Nephron (organoid): Measurements from ENCODE around the gene PIGN.

Source experiments
- H3K27ac Mint-ChIP-seq, 3 experiments: 2 replicates each; pipeline ENCODE4 v1.8.0; 2020; ENCODE audit warnings: mixed read lengths in 3 of 3, mild to moderate bottlenecking in 2 of 3, moderate library complexity in 1 of 3
- H3K27me3 Mint-ChIP-seq: 2 replicates; pipeline ENCODE4 v1.8.0; 2021; ENCODE audit warnings: low read depth, mild to moderate bottlenecking, moderate library complexity, mixed read lengths
- H3K36me3 Mint-ChIP-seq: 2 replicates; pipeline ENCODE4 v1.8.0; 2020; ENCODE audit warnings: low read depth, mixed read lengths
- H3K4me1 Mint-ChIP-seq: 2 replicates; pipeline ENCODE4 v1.8.0; 2020; ENCODE audit warnings: mixed read lengths
- H3K4me3 Mint-ChIP-seq, 3 experiments: 2 replicates each; pipeline ENCODE4 v1.8.0; 2020; ENCODE audit warnings: mild to moderate bottlenecking in 3 of 3, mixed read lengths in 3 of 3, moderate library complexity in 2 of 3
- H3K9me3 Mint-ChIP-seq: 2 replicates; pipeline ENCODE4 v1.8.0; 2020; ENCODE audit warnings: mixed read lengths
- TF ChIP-seq, protein P1 (sequence below), 3 experiments: fragments of 200-600 bp; sonication (generic); IDR thresholded peaks; one replicate each; pipeline ENCODE4 v1.5.0; 2021; ENCODE audit warnings: antibody characterized with exemption in 3 of 3; ENCODE audit not compliant: unreplicated experiment in 3 of 3

Gene PIGN, protein sequence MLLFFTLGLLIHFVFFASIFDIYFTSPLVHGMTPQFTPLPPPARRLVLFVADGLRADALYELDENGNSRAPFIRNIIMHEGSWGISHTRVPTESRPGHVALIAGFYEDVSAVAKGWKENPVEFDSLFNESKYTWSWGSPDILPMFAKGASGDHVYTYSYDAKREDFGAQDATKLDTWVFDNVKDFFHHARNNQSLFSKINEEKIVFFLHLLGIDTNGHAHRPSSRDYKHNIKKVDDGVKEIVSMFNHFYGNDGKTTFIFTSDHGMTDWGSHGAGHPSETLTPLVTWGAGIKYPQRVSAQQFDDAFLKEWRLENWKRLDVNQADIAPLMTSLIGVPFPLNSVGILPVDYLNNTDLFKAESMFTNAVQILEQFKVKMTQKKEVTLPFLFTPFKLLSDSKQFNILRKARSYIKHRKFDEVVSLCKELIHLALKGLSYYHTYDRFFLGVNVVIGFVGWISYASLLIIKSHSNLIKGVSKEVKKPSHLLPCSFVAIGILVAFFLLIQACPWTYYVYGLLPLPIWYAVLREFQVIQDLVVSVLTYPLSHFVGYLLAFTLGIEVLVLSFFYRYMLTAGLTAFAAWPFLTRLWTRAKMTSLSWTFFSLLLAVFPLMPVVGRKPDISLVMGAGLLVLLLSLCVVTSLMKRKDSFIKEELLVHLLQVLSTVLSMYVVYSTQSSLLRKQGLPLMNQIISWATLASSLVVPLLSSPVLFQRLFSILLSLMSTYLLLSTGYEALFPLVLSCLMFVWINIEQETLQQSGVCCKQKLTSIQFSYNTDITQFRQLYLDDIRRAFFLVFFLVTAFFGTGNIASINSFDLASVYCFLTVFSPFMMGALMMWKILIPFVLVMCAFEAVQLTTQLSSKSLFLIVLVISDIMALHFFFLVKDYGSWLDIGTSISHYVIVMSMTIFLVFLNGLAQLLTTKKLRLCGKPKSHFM

DNA sequence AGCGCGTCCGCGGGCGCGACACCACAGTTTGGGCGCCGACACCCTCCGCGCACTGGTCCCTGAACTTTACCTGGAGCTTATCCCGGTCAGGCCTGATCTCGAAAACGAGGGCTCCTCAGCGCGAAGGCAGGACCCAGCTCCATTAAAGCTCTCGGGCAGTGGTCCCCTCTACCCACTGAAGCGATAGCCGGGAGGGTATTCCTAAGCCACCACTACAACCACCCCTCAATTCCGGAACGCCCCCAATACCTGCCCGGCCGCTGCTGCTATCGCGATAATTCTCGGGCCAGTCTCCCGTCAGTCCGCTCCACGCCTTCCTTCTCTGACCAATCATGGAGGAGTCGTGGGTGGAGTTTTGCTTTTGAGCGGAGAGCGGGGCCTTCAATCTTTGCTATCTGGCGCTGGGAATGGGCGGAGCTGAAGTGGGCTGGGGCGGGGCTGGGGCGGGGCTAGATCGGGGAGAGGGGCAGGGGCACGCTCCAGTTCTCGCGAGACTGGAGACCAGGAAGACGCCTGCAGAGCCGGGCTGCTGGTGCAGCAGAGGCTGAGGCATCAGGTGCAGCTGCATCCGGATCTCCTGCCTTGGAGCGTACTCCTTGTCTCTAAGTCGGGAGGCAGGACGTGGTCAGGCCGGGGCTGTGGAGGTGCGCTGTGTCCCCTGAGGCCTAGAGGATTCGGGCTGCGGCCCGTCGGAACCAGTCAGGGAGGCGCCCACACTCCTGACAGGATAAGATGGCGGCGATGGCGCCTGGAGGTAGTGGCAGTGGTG, at the start of gene PIGN, which contains the start of gene RELCH:
TSS of gene PIGN (minus strand) at position 283 of the 769 bp plus-strand sequence. CDS start 25,703 bp downstream, outside the sequence.
TSS of gene RELCH (plus strand) at position 482 of the 769 bp plus-strand sequence. CDS start at position 733, 251 bp downstream.
- peak within 1 kb of the TSS; percentile 80 to 98 (median 92) for H3K27ac Mint-ChIP-seq
- peak within 1 kb of the TSS; percentile 92 to 100 (median 97) for H3K4me3 Mint-ChIP-seq
- peaks cover 27% of the 10 kb centered on the region for H3K4me1 Mint-ChIP-seq
- no peaks in the 10 kb centered on the region for H3K9me3 Mint-ChIP-seq
- peaks cover 4% of the 10 kb centered on the region for H3K36me3 Mint-ChIP-seq
- H3K27me3 Mint-ChIP-seq: no peaks in the 10 kb centered on the region
- TF ChIP-seq, protein P1, sequence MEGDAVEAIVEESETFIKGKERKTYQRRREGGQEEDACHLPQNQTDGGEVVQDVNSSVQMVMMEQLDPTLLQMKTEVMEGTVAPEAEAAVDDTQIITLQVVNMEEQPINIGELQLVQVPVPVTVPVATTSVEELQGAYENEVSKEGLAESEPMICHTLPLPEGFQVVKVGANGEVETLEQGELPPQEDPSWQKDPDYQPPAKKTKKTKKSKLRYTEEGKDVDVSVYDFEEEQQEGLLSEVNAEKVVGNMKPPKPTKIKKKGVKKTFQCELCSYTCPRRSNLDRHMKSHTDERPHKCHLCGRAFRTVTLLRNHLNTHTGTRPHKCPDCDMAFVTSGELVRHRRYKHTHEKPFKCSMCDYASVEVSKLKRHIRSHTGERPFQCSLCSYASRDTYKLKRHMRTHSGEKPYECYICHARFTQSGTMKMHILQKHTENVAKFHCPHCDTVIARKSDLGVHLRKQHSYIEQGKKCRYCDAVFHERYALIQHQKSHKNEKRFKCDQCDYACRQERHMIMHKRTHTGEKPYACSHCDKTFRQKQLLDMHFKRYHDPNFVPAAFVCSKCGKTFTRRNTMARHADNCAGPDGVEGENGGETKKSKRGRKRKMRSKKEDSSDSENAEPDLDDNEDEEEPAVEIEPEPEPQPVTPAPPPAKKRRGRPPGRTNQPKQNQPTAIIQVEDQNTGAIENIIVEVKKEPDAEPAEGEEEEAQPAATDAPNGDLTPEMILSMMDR (IDR thresholded peaks at IDR 0.05; ENCODE audit: unreplicated experiment in 3 of 3): no peak

DNA sequence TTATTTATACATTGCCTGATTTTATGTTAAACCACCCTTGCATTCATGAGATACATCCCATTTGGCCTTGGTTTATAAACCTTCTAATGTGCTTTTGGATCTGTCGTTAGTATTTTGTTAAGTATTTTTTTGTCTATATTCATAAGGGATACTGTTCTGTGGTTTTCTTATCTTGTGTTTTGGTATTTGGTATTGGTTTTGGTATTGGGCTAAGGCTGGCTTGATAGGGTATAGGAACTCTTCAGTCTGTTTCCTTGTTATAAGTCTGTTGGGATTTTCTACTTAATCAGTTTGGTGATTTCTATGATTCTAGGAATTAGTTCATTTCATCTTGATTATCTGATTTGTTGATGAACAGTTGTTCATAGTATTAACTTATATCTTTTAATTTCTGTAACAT, 49.4 kb upstream of the PIGN start:
- H3K36me3 Mint-ChIP-seq: peaks cover 65% of the 10 kb centered on the region
- no peak overlapping the region for H3K27ac Mint-ChIP-seq
- H3K4me3 Mint-ChIP-seq: no peak overlapping the region
- H3K9me3 Mint-ChIP-seq: peaks cover 4% of the 10 kb centered on the region
- H3K4me1 Mint-ChIP-seq: no peaks in the 10 kb centered on the region
- TF ChIP-seq, protein P1 (IDR thresholded peaks at IDR 0.05; ENCODE audit: unreplicated experiment in 3 of 3): no peak
- no peaks in the 10 kb centered on the region for H3K27me3 Mint-ChIP-seq

DNA sequence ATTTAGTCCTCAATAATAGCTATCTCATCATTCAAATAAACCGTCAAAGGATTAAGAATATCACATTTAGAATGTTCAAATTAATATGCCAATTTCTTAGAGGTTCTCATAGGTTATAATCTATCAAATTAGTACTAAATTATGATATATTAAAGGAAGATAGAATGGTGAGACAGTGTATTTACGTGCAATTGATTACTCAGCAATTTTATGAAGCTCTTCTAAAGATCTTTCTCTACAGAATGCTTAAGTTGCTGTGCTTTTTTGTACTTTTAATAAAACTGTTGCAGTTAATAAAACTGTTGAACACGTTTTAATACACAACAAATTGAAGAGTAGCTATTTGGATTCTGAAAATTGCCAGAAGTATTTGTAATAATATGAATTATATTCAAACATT, 39.2 kb upstream of the PIGN start:
- Mint-ChIP-seq H3K27ac (no peak overlapping the region), H3K36me3 (peaks cover 73% of the 10 kb centered on the region), H3K4me1 (no peaks in the 10 kb centered on the region), H3K4me3 (no peak overlapping the region), H3K27me3 (no peaks in the 10 kb centered on the region), H3K9me3 (peaks cover 12% of the 10 kb centered on the region)
- TF ChIP-seq, protein P1 (IDR thresholded peaks at IDR 0.05; ENCODE audit: unreplicated experiment in 3 of 3): no peak

DNA sequence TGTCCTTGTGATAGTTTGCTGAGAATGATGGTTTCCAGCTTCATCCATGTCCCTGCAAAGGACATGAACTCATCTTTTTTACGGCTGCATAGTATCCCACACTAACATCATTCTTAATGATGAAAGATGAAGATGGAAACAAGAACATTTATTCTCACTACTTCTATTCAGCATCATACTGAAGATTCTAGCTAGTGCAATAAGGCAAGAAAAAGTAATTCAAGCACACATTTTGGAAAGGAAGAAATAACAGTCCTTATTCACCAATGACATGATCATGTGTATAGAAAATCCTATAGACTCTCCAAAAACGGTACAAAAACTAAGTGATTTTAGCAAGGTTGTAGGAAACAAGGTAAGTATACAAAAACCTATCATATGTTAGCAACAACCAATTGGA, 37.4 kb upstream of the PIGN start:
- no peak overlapping the region for H3K27ac Mint-ChIP-seq

DNA sequence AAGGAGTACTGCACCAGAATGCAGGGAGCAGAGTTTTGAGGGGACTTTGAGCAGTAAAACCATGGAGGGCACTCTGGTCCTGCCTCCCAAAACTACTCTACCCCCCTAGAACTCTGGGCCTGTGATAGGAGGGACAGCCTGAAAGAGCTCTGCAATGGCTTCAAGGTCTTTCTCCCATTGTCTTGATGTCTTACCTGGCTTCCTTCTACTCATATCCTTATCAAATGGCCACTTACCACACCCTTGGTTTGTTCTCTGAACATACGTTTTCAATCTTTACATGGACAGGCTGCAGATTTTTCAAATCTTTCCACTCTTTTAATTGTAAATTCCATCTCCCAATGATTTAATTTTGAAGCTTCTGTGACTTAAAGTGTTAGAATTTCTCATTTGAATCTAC, 27.9 kb upstream of the PIGN start:
- no peaks in the 10 kb centered on the region for H3K4me1 Mint-ChIP-seq
- H3K9me3 Mint-ChIP-seq: peaks cover 4% of the 10 kb centered on the region
- H3K27ac Mint-ChIP-seq: no peak overlapping the region
- H3K27me3 Mint-ChIP-seq: no peaks in the 10 kb centered on the region
- TF ChIP-seq, protein P1 (IDR thresholded peaks at IDR 0.05; ENCODE audit: unreplicated experiment in 3 of 3): no peak
- peaks cover 29% of the 10 kb centered on the region for H3K36me3 Mint-ChIP-seq
- no peak overlapping the region for H3K4me3 Mint-ChIP-seq

More for the DNA sequence above, 37.4 kb upstream of the PIGN start:
- Mint-ChIP-seq H3K9me3 (peaks cover 12% of the 10 kb centered on the region), H3K27me3 (no peaks in the 10 kb centered on the region), H3K4me1 (no peaks in the 10 kb centered on the region), H3K36me3 (peaks cover 61% of the 10 kb centered on the region), H3K4me3 (no peak overlapping the region)
- TF ChIP-seq, protein P1 (IDR thresholded peaks at IDR 0.05; ENCODE audit: unreplicated experiment in 3 of 3): no peak
